ENCODE results near the gene PTPRR. TPM values are rescaled to one million over a fixed set of nuclear protein-coding genes. Genes with fewer than 3 reads are reported as not detected.

The PTPRR gene
- total and polyA plus RNA-seq, 2 donors: 0.73 to 2.7 TPM

- WGBS: 26% methylated on average over 3 of the region's 3 CpGs
- no peak for DNase-seq (ENCODE audit: extremely low spot score)
- no peak overlapping the region for H3K4me3 ChIP-seq (ENCODE audit: low read depth, low read length)
These were observed 34.6 kb downstream of the PTPRR start for GRCh38 chr12:70885956-70886355.

GRCh38 chr12:70883855-70884254, 36.7 kb downstream of the PTPRR start:
- H3K4me3 ChIP-seq (ENCODE audit: low read depth, low read length): no peak overlapping the region

More at GRCh38 chr12:70885956-70886355, 34.6 kb downstream of the PTPRR start:
- H3K27ac ChIP-seq (ENCODE audit: low read depth): no peak overlapping the region
- no peaks in the 10 kb centered on the region for H3K36me3 ChIP-seq (ENCODE audit: insufficient read depth)
- H3K4me1 ChIP-seq (ENCODE audit: insufficient read depth): no peaks in the 10 kb centered on the region

GRCh38 chr12:70880744-70881143, 39.8 kb downstream of the PTPRR start:
- Histone ChIP-seq H3K27ac (ENCODE audit: low read depth) (no peak overlapping the region), H3K4me3 (ENCODE audit: low read depth, low read length) (no peak overlapping the region), H3K36me3 (ENCODE audit: insufficient read depth) (no peaks in the 10 kb centered on the region), H3K4me1 (ENCODE audit: insufficient read depth) (no peaks in the 10 kb centered on the region)
- 91% methylated on average over 1 of the region's 1 CpG for WGBS
- DNase-seq (ENCODE audit: extremely low spot score): no peak

More at GRCh38 chr12:70883855-70884254, 36.7 kb downstream of the PTPRR start:
- no peak for DNase-seq (ENCODE audit: extremely low spot score)
- no peaks in the 10 kb centered on the region for H3K36me3 ChIP-seq (ENCODE audit: insufficient read depth)
- H3K4me1 ChIP-seq (ENCODE audit: insufficient read depth): no peaks in the 10 kb centered on the region
- WGBS: 55% methylated on average over 1 of the region's 1 CpG
- no peak overlapping the region for H3K27ac ChIP-seq (ENCODE audit: low read depth)

- DNase-seq (ENCODE audit: extremely low spot score): no peak
- 28% methylated on average over 3 of the region's 3 CpGs for WGBS
These were observed 43.6 kb downstream of the PTPRR start for GRCh38 chr12:70876952-70877351.

GRCh38 chr12:70875628-70876027, 44.9 kb downstream of the PTPRR start:
- Histone ChIP-seq H3K4me3 (ENCODE audit: low read depth, low read length) (no peak overlapping the region), H3K36me3 (ENCODE audit: insufficient read depth) (no peaks in the 10 kb centered on the region), H3K4me1 (ENCODE audit: insufficient read depth) (no peaks in the 10 kb centered on the region), H3K27ac (ENCODE audit: low read depth) (no peak overlapping the region)
- DNase-seq (ENCODE audit: extremely low spot score): no peak

More at GRCh38 chr12:70876952-70877351, 43.6 kb downstream of the PTPRR start:
- no peaks in the 10 kb centered on the region for H3K36me3 ChIP-seq (ENCODE audit: insufficient read depth)
- no peak overlapping the region for H3K27ac ChIP-seq (ENCODE audit: low read depth)
- no peaks in the 10 kb centered on the region for H3K4me1 ChIP-seq (ENCODE audit: insufficient read depth)
- H3K4me3 ChIP-seq (ENCODE audit: low read depth, low read length): no peak overlapping the region

- WGBS: 61% methylated on average over 3 of the region's 3 CpGs
- Histone ChIP-seq H3K4me1 (ENCODE audit: insufficient read depth) (no peaks in the 10 kb centered on the region), H3K36me3 (ENCODE audit: insufficient read depth) (no peaks in the 10 kb centered on the region), H3K4me3 (ENCODE audit: low read depth, low read length) (no peak overlapping the region), H3K27ac (ENCODE audit: low read depth) (no peak overlapping the region)
- DNase-seq (ENCODE audit: extremely low spot score): no peak
These were observed 65.5 kb downstream of the PTPRR start for GRCh38 chr12:70854881-70855568.

GRCh38 chr12:70854138-70854537, 66.4 kb downstream of the PTPRR start:
- Histone ChIP-seq H3K36me3 (ENCODE audit: insufficient read depth) (no peaks in the 10 kb centered on the region), H3K27ac (ENCODE audit: low read depth) (no peak overlapping the region), H3K4me3 (ENCODE audit: low read depth, low read length) (no peak overlapping the region), H3K4me1 (ENCODE audit: insufficient read depth) (no peaks in the 10 kb centered on the region)
- no peak for DNase-seq (ENCODE audit: extremely low spot score)
- WGBS: 43% methylated on average over 3 of the region's 3 CpGs

GRCh38 chr12:70853326-70853725, 67.2 kb downstream of the PTPRR start:
- Histone ChIP-seq H3K4me1 (ENCODE audit: insufficient read depth) (no peaks in the 10 kb centered on the region), H3K36me3 (ENCODE audit: insufficient read depth) (no peaks in the 10 kb centered on the region), H3K27ac (ENCODE audit: low read depth) (no peak overlapping the region), H3K4me3 (ENCODE audit: low read depth, low read length) (no peak overlapping the region)
- 69% methylated on average over 3 of the region's 3 CpGs for WGBS
- no peak for DNase-seq (ENCODE audit: extremely low spot score)

GRCh38 chr12:70852416-70853150, 68.0 kb downstream of the PTPRR start:
- WGBS: 59% methylated on average over 7 of the region's 7 CpGs
- Histone ChIP-seq H3K36me3 (ENCODE audit: insufficient read depth) (no peaks in the 10 kb centered on the region), H3K4me3 (ENCODE audit: low read depth, low read length) (no peak overlapping the region), H3K4me1 (ENCODE audit: insufficient read depth) (no peaks in the 10 kb centered on the region), H3K27ac (ENCODE audit: low read depth) (no peak overlapping the region)
- DNase-seq (ENCODE audit: extremely low spot score): no peak

GRCh38 chr12:70849265-70849960, 71.1 kb downstream of the PTPRR start:
- Histone ChIP-seq H3K4me3 (ENCODE audit: low read depth, low read length) (no peak overlapping the region), H3K36me3 (ENCODE audit: insufficient read depth) (no peaks in the 10 kb centered on the region), H3K27ac (ENCODE audit: low read depth) (no peak overlapping the region), H3K4me1 (ENCODE audit: insufficient read depth) (no peaks in the 10 kb centered on the region)
- no peak for DNase-seq (ENCODE audit: extremely low spot score)
- WGBS: 44% methylated on average over 3 of the region's 3 CpGs

- Histone ChIP-seq H3K36me3 (ENCODE audit: insufficient read depth) (no peaks in the 10 kb centered on the region), H3K4me1 (ENCODE audit: insufficient read depth) (no peaks in the 10 kb centered on the region), H3K4me3 (ENCODE audit: low read depth, low read length) (no peak overlapping the region), H3K27ac (ENCODE audit: low read depth) (no peak overlapping the region)
- 81% methylated on average over 4 of the region's 4 CpGs for WGBS
- DNase-seq (ENCODE audit: extremely low spot score): no peak
These were observed 72.7 kb downstream of the PTPRR start for GRCh38 chr12:70847871-70848270.

- Histone ChIP-seq H3K27ac (ENCODE audit: low read depth) (no peak overlapping the region), H3K4me1 (ENCODE audit: insufficient read depth) (no peaks in the 10 kb centered on the region), H3K4me3 (ENCODE audit: low read depth, low read length) (no peak overlapping the region), H3K36me3 (ENCODE audit: insufficient read depth) (no peaks in the 10 kb centered on the region)
- 80% methylated on average over 3 of the region's 3 CpGs for WGBS
- no peak for DNase-seq (ENCODE audit: extremely low spot score)
These were observed 75.3 kb downstream of the PTPRR start for GRCh38 chr12:70845268-70845667.

GRCh38 chr12:70843363-70843762, 77.2 kb downstream of the PTPRR start:
- Histone ChIP-seq H3K36me3 (ENCODE audit: insufficient read depth) (no peaks in the 10 kb centered on the region), H3K4me3 (ENCODE audit: low read depth, low read length) (no peak overlapping the region), H3K27ac (ENCODE audit: low read depth) (no peak overlapping the region), H3K4me1 (ENCODE audit: insufficient read depth) (no peaks in the 10 kb centered on the region)
- 44% methylated on average over 3 of the region's 3 CpGs for WGBS
- DNase-seq (ENCODE audit: extremely low spot score): no peak

- Histone ChIP-seq H3K4me3 (ENCODE audit: low read depth, low read length) (no peak overlapping the region), H3K36me3 (ENCODE audit: insufficient read depth) (no peaks in the 10 kb centered on the region), H3K4me1 (ENCODE audit: insufficient read depth) (no peaks in the 10 kb centered on the region), H3K27ac (ENCODE audit: low read depth) (no peak overlapping the region)
- DNase-seq (ENCODE audit: extremely low spot score): no peak
- 40% methylated on average over 1 of the region's 1 CpG for WGBS
These were observed 77.6 kb downstream of the PTPRR start for GRCh38 chr12:70842942-70843341.

All from urinary bladder (tissue), 4 donors.